Esophagus muscularis mucosa (tissue), 4 donors: ENCODE results near the gene RASA4. TPM values are rescaled to one million over a fixed set of nuclear protein-coding genes. Genes with fewer than 3 reads are reported as not detected.
"Not testable (repeated sequence)": the region's sequence is repeated elsewhere in the genome, so short reads cannot be mapped to it uniquely, and the experiment has no call there.

Source experiments
- DNase-seq: peaks from one replicate; pipeline ENCODE4 v3.0.0-alpha.2; 2017; ENCODE audit errors: extremely low spot score
- H3K27ac ChIP-seq, 4 donors: fragments of 200-600 bp; sonication (generic); replicated peaks in 1 of 4; 1 replicate in 3 of 4; 2 replicates in 1 of 4; pipeline ENCODE4 v1.5.1; 2016 to 2019; ENCODE audit warnings: mild to moderate bottlenecking in 1 of 4
- H3K27me3 ChIP-seq, 4 donors: fragments of 200-600 bp; sonication (generic); one replicate each; pipeline versions ENCODE4 v1.5.1 to v1.6.0; 2016 to 2019
- H3K36me3 ChIP-seq, 4 donors: fragments of 200-600 bp; sonication (generic); one replicate each; pipeline ENCODE4 v1.5.1; 2016 to 2019
- H3K4me1 ChIP-seq, 4 donors: fragments of 200-600 bp; sonication (generic); one replicate each; pipeline ENCODE4 v1.5.1; 2016 to 2019
- H3K4me3 ChIP-seq, 4 donors: fragments of 200-600 bp; sonication (generic); 1 replicate in 2 of 4; 2 replicates in 2 of 4; pipeline ENCODE4 v1.5.1; 2016 to 2019; ENCODE audit warnings: mild to moderate bottlenecking in 4 of 4, moderate library complexity in 1 of 4
- H3K9me3 ChIP-seq, 4 donors: fragments of 200-600 bp; sonication (generic); 1 replicate in 3 of 4; 2 replicates in 1 of 4; pipeline ENCODE4 v1.5.1; 2016 to 2019
- WGBS: methylation state at CpG from one replicate; pipeline ENCODE4 v1.1.5; 2018; 5-methylcytosine and 5-hydroxymethylcytosine counted together
- intact Hi-C: fragments of 100-400 bp; cut with DNase I; formaldehyde crosslinking; loops from one replicate; pipeline ENCODE4 v1.15.1; 2023
- total RNA-seq, 4 donors: library from RNA; depleted of rRNA; stranded (reverse); fragments of >200 nt; gene quantifications; one replicate each; pipeline versions ENCODE4 v1.1.0 to v1.2.1, GENCODE V29; 2016

Gene RASA4
- total RNA-seq, 4 donors from 2014 or later: 32.0 to 73.9 (median 39.7) TPM

DNA sequence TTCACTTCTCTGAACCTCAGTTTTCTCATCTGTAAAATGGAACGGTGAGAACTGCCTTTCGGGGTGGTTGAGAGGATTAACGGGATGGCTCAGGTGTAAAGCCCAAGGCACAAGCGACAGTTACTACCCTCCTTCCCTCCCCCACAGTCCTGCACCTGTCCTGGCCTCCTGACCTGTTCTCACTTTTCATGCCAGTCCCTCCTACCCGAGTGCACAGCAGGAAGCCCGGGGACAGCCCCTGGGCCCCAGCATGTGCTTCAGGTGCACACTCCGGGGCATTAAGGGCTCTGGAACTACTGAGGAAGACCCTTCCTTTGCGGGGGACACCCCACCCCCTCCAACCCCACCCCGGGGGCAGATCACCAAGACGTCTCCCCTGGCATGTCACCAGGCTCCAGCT, 626 bp downstream of the RASA4 start:
- H3K27me3 ChIP-seq, H3K36me3 ChIP-seq, H3K27ac ChIP-seq, H3K4me1 ChIP-seq, H3K4me3 ChIP-seq, intact Hi-C loops, H3K9me3 ChIP-seq, DNase-seq: not testable (repeated sequence)
- WGBS: no CpG with 5 or more reads among the region's 10 CpGs

GRCh38 chr7:102614873-102615272, 1.7 kb downstream of the RASA4 start:
- H3K27ac ChIP-seq, H3K36me3 ChIP-seq, H3K27me3 ChIP-seq, H3K4me3 ChIP-seq, H3K4me1 ChIP-seq, H3K9me3 ChIP-seq, intact Hi-C loops, DNase-seq: not testable (repeated sequence)
- WGBS: no CpG with 5 or more reads among the region's 3 CpGs

DNA sequence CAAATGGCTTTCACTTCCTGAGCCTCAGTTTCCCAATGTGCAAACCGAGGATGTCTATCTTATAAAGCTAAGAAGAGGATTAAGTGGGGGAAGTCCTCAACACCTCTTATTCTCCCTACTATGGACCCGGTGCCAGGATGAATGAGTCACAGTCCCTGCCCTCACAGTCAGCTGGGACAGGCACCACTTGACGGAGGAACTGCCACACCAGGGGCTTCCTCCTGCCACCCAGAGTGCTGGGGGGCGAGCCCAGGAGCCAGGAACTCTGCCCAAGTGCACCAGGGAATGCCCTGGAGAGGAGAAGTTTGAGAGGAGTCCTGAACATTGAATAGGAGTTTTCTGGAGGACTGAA, 2.2 kb downstream of the RASA4 start:
- H3K4me3 ChIP-seq, H3K4me1 ChIP-seq, H3K9me3 ChIP-seq, intact Hi-C loops, DNase-seq, H3K36me3 ChIP-seq, H3K27ac ChIP-seq, H3K27me3 ChIP-seq: not testable (repeated sequence)
- WGBS: no CpG with 5 or more reads among the region's 4 CpGs

DNA sequence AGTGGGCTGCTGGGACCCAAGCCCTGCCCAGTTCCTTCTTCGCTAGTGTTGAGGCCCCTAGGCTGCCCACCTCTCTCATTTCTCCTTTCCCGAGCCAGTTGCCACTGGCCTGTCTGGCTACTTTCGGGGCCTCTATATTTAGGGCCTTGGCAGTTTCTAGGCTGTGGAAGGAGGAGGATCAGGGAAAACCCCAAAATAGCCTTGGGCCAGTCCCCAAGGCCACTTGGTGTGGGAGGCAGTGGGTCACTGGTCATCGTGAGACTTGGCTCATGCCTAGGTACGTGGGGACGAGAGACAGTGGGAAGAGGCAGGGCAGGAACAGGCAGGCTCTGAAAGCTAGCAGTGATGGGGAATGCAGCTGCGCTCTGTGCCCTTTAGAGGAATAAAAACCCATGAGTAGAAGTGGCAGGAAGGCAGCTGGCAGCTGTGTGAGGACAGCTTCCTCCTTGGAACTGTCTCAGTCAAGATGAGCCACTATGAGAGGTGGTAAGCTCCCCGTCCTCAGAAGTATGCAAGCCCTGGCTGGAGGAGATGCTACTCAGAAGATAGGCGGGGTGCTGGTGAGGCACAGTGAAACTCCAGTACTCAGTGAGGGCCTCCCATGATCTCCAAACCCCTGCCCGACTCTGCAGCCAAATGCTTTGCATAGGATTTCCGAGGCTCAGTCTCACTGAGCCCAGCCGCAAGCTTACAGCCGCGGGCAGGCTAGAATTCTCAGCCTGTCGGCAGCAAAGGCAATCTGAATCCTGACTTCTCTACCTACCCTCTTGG, 2.8 kb downstream of the RASA4 start:
- no CpG with 5 or more reads among the region's 15 CpGs for WGBS
- intact Hi-C loops, DNase-seq, H3K36me3 ChIP-seq, H3K4me1 ChIP-seq, H3K9me3 ChIP-seq, H3K27me3 ChIP-seq, H3K4me3 ChIP-seq: not testable (repeated sequence)
- peak overlapping the region in 1 of 4 donors; percentile 62 for H3K27ac ChIP-seq

GRCh38 chr7:102611675-102612325, 4.8 kb downstream of the RASA4 start:
- DNase-seq: peak; percentile 60
- H3K27ac ChIP-seq: peak overlapping the region in 3 of 4 donors; percentile 65 to 72 (median 68)
- H3K4me1 ChIP-seq, H3K36me3 ChIP-seq, H3K9me3 ChIP-seq, intact Hi-C loops, H3K27me3 ChIP-seq: not testable (repeated sequence)
- H3K4me3 ChIP-seq: peak overlapping the region in 2 of 4 donors; percentile 16 to 18
- WGBS: 8% methylated on average over 4 of the region's 10 CpGs

DNA sequence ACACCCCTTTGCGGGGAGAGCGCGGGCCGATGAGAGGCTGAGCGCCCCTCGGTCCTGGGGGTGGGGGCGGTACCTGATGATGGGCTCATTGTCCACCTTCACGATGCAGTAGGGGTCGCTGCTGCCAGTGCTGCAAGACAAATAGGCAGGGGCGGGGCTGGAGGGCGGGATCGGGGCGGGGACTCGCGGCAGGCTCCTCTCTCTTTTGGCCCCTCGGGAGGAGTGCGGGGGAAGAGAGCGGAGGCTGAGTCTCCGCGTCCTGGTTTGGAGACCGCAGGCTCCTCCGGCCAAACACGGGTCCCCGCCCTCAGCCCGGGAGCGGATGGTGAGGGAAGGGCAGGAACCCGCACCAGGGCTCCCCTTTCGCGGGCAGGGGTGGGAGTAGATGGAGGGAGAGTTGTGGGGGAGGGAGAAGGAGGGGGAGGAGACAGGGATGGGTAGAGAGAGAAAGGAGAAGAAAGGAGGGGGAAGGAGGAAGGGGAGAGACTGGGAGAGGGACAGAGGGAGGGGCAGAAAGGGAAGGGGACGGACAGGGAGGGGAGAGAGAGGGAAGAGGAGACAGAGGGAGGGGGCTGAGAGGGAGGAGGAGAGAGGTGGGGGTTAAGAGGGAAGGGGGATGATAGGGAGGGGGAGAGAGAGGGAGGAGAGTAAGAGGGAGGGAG, 5.4 kb downstream of the RASA4 start:
- intact Hi-C loops, H3K9me3 ChIP-seq, DNase-seq, H3K27ac ChIP-seq, H3K4me3 ChIP-seq, H3K4me1 ChIP-seq, H3K36me3 ChIP-seq, H3K27me3 ChIP-seq: not testable (repeated sequence)
- WGBS: no CpG with 5 or more reads among the region's 30 CpGs

DNA sequence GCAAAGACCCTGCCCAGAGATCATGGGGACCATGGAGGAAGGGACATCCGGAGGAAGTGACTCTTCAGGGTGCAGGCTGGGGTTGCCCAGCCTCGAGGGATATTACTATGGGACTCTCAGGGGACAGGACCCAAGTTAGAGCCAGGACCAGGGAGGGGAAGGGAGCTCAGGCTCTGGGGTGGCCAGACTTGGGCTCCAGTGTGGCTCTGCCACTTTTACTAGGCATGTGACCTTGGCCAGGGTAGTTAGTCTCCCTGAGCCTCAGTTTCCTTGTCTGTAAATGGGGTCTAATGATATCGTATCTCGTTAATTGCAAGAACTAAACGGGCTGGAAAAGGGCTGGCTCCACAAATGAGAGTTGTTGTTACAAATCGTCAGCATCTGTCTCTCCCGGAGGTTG, 6.1 kb downstream of the RASA4 start:
- H3K4me1 ChIP-seq, intact Hi-C loops, H3K9me3 ChIP-seq, H3K4me3 ChIP-seq, DNase-seq, H3K27me3 ChIP-seq, H3K36me3 ChIP-seq: not testable (repeated sequence)
- H3K27ac ChIP-seq: peak overlapping the region in 2 of 4 donors; percentile 36 to 39
- WGBS: 40% methylated on average over 2 of the region's 7 CpGs

GRCh38 chr7:102609734-102610133, 6.8 kb downstream of the RASA4 start:
- WGBS: no CpG with 5 or more reads among the region's 10 CpGs
- intact Hi-C loops, H3K4me1 ChIP-seq, H3K27ac ChIP-seq, H3K9me3 ChIP-seq, H3K36me3 ChIP-seq, DNase-seq, H3K27me3 ChIP-seq, H3K4me3 ChIP-seq: not testable (repeated sequence)

GRCh38 chr7:102606848-102607247, 9.7 kb downstream of the RASA4 start:
- intact Hi-C loops, H3K4me3 ChIP-seq, H3K27me3 ChIP-seq, H3K4me1 ChIP-seq, DNase-seq, H3K9me3 ChIP-seq, H3K27ac ChIP-seq, H3K36me3 ChIP-seq: not testable (repeated sequence)
- no CpG with 5 or more reads among the region's 5 CpGs for WGBS

- WGBS: 47% methylated on average over 3 of the region's 19 CpGs
- intact Hi-C loops: not testable (repeated sequence)
These were observed 12.0 kb downstream of the RASA4 start for GRCh38 chr7:102604431-102605145.

GRCh38 chr7:102602317-102602716, 14.2 kb downstream of the RASA4 start:
- H3K27me3 ChIP-seq, H3K36me3 ChIP-seq, intact Hi-C loops, H3K27ac ChIP-seq, H3K4me3 ChIP-seq, DNase-seq, H3K9me3 ChIP-seq, H3K4me1 ChIP-seq: not testable (repeated sequence)
- no CpG with 5 or more reads among the region's 12 CpGs for WGBS

More at GRCh38 chr7:102604431-102605145, 12.0 kb downstream of the RASA4 start:
- H3K4me3 ChIP-seq, DNase-seq, H3K36me3 ChIP-seq, H3K4me1 ChIP-seq, H3K27me3 ChIP-seq, H3K27ac ChIP-seq, H3K9me3 ChIP-seq: not testable (repeated sequence)

DNA sequence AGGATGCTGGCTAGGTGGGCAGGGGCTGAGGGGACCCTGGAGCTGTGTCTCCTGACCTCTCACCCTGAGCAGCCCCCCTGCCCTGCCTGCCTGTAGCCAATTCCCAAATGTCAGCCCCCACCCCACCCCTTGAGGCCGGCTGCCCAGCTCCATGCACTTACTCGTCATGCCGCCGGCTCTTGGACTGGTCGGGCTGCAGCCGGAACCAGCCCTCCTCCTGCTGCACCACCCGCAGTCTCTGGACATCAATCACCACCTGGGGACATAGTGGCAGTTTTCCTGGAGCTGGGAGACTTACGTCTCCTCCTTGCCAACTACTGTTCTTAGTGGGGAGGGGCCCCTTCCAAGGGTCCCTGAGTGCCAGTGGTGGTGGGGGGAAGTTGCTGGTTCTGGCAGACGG, 16.9 kb downstream of the RASA4 start:
- H3K4me3 ChIP-seq, H3K27ac ChIP-seq, H3K36me3 ChIP-seq, H3K9me3 ChIP-seq, H3K4me1 ChIP-seq, DNase-seq, intact Hi-C loops, H3K27me3 ChIP-seq: not testable (repeated sequence)
- no CpG with 5 or more reads among the region's 9 CpGs for WGBS
